Esophagus muscularis mucosa (tissue), 4 donors: Measurements from ENCODE around the gene MTCH1. TPM values are rescaled to one million over a fixed set of nuclear protein-coding genes. Genes with fewer than 3 reads are reported as not detected.

ENCODE experiments used
- DNase-seq: peaks from one replicate; pipeline ENCODE4 v3.0.0-alpha.2; 2017; ENCODE audit errors: extremely low spot score
- H3K27ac ChIP-seq, 4 donors: fragments of 200-600 bp; sonication (generic); replicated peaks in 1 of 4; 1 replicate in 3 of 4; 2 replicates in 1 of 4; pipeline ENCODE4 v1.5.1; 2016 to 2019; ENCODE audit warnings: mild to moderate bottlenecking in 1 of 4
- H3K27me3 ChIP-seq, 4 donors: fragments of 200-600 bp; sonication (generic); one replicate each; pipeline versions ENCODE4 v1.5.1 to v1.6.0; 2016 to 2019
- H3K36me3 ChIP-seq, 4 donors: fragments of 200-600 bp; sonication (generic); one replicate each; pipeline ENCODE4 v1.5.1; 2016 to 2019
- H3K4me1 ChIP-seq, 4 donors: fragments of 200-600 bp; sonication (generic); one replicate each; pipeline ENCODE4 v1.5.1; 2016 to 2019
- H3K4me3 ChIP-seq, 4 donors: fragments of 200-600 bp; sonication (generic); 1 replicate in 2 of 4; 2 replicates in 2 of 4; pipeline ENCODE4 v1.5.1; 2016 to 2019; ENCODE audit warnings: mild to moderate bottlenecking in 4 of 4, moderate library complexity in 1 of 4
- H3K9me3 ChIP-seq, 4 donors: fragments of 200-600 bp; sonication (generic); 1 replicate in 3 of 4; 2 replicates in 1 of 4; pipeline ENCODE4 v1.5.1; 2016 to 2019
- CTCF ChIP-seq, 3 experiments: fragments of 200-600 bp in 2 of 3; fragments of 450-650 bp in 1 of 3; sonication (generic) in 2 of 3; IDR thresholded peaks; one replicate each; pipeline ENCODE4 v1.5.1; 2017 to 2019; ENCODE audit warnings: antibody characterized with exemption in 3 of 3, mild to moderate bottlenecking in 2 of 3, moderate library complexity in 1 of 3
- EP300 ChIP-seq: sonication (generic); formaldehyde crosslinking; IDR thresholded peaks from one replicate; pipeline ENCODE4 v1.6.1; 2017; ENCODE audit warnings: antibody characterized with exemption
- POLR2A ChIP-seq: fragments of 450-650 bp; IDR thresholded peaks from one replicate; pipeline ENCODE4 v1.6.1; 2017; ENCODE audit warnings: antibody characterized with exemption, moderate library complexity, mild to moderate bottlenecking, low read depth
- POLR2AphosphoS5 ChIP-seq, 2 donors: sonication (generic); formaldehyde crosslinking; IDR thresholded peaks; one replicate each; pipeline ENCODE4 v1.6.1; 2017; ENCODE audit warnings: antibody characterized with exemption in 2 of 2
- WGBS: methylation state at CpG from one replicate; pipeline ENCODE4 v1.1.5; 2018; 5-methylcytosine and 5-hydroxymethylcytosine counted together
- intact Hi-C: fragments of 100-400 bp; cut with DNase I; formaldehyde crosslinking; loops from one replicate; pipeline ENCODE4 v1.15.1; 2023
- total RNA-seq, 4 donors: library from RNA; depleted of rRNA; stranded (reverse); fragments of >200 nt; gene quantifications; one replicate each; pipeline versions ENCODE4 v1.1.0 to v1.2.1, GENCODE V29; 2016

Gene MTCH1, protein sequence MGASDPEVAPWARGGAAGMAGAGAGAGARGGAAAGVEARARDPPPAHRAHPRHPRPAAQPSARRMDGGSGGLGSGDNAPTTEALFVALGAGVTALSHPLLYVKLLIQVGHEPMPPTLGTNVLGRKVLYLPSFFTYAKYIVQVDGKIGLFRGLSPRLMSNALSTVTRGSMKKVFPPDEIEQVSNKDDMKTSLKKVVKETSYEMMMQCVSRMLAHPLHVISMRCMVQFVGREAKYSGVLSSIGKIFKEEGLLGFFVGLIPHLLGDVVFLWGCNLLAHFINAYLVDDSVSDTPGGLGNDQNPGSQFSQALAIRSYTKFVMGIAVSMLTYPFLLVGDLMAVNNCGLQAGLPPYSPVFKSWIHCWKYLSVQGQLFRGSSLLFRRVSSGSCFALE
- 100 to 1,000 TPM; 205 to 258 (median 232) TPM for total RNA-seq

- peaks cover 0 to 3% (median 0%) of the 10 kb centered on the region in 4 donors for H3K27me3 ChIP-seq
- DNase-seq = peak; percentile 97
- H3K36me3 ChIP-seq = peaks cover 0 to 6% (median 4%) of the 10 kb centered on the region in 4 donors
- no peaks in the 10 kb centered on the region for H3K9me3 ChIP-seq
- peaks cover 46 to 54% (median 53%) of the 10 kb centered on the region in 4 donors for H3K4me1 ChIP-seq
- H3K4me3 ChIP-seq = peak within 1 kb of the TSS; percentile 89 to 99 (median 96)
- intact Hi-C loops = no loop called here
- TF ChIP-seq EP300 (no peak), POLR2AphosphoS5 (IDR thresholded peaks at IDR 0.05) (peak; percentile 89 to 94), CTCF (IDR thresholded peaks at IDR 0.05) (peak in 1 of 3 experiments; percentile 17), POLR2A (peak; percentile 96)
- H3K27ac ChIP-seq = peak within 1 kb of the TSS; percentile 91 to 98 (median 98)
- 0% methylated on average over 32 of the region's 101 CpGs for WGBS
These were observed at the start of gene MTCH1 for GRCh38 chr6:36985808-36986703. Gene MTCH1, minus strand, starts transcription at chr6:36986196. Its CDS starts 23 bp downstream, at chr6:36986173.

DNA sequence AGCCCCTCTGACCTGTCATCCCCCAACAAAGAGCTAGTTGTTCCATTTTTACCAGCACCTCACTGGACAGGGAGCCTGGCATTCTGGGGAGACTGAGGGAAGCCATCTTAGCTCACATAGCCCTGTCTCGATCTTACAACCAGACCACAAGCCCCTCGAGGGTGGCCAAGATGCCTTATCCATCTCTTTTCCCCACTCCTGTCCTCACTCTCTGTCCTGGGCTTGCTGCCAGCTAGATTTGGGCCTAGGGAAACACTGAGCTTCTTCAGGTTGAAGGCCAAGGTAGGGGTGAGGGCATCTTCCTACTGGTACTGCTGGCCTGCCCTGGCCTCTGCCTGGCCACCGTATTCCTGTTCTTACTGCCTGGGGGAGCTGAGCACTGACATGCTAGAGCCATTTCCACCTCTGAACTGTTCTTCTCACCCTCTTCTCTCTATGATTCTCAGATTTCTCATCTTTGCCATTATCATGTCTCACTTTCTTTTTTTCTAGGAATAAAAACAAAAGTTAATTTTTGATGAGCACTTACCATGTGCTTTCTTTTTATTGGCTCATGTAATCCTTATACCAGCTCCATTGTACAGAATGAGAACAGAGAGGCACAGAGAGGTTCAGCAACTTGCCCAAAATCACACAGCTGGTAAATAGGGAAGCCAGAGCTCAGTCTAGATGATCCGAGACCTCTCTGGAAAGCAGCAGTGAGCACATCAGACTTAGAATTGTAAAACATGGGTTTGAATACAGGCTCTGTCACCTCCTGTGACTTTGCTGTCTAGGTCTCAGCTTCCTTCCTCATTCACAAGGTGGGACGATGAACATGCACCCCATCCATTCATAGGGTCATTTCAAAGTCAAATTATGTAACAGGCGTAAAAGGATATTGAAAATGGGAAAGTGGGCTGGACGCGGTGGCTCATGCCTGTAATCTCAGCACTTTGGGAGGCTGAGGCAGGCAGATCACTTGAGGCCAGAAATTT lies 48.1 kb upstream of the MTCH1 start:
- intact Hi-C loops = no loop called here
- Histone ChIP-seq H3K4me1 (peaks cover 0 to 13% (median 11%) of the 10 kb centered on the region in 4 donors), H3K27me3 (no peaks in the 10 kb centered on the region), H3K27ac (no peak overlapping the region), H3K36me3 (no peaks in the 10 kb centered on the region), H3K9me3 (peaks cover 0 to 6% (median 1%) of the 10 kb centered on the region in 4 donors), H3K4me3 (no peak overlapping the region)
- TF ChIP-seq EP300 = no peak
- TF ChIP-seq POLR2AphosphoS5 (IDR thresholded peaks at IDR 0.05) = no peak
- no peak for TF ChIP-seq CTCF (IDR thresholded peaks at IDR 0.05)
- no peak for TF ChIP-seq POLR2A
- DNase-seq = no peak
- WGBS = 77% methylated on average over 8 of the region's 8 CpGs

GRCh38 chr6:37033255-37033654 lies 47.3 kb upstream of the MTCH1 start:
- DNase-seq = no peak
- H3K27me3 ChIP-seq = no peaks in the 10 kb centered on the region
- no peak overlapping the region for H3K27ac ChIP-seq
- no peaks in the 10 kb centered on the region for H3K36me3 ChIP-seq
- peaks cover 0 to 6% (median 4%) of the 10 kb centered on the region in 4 donors for H3K4me1 ChIP-seq
- intact Hi-C loops = no loop called here
- H3K9me3 ChIP-seq = peaks cover 0 to 6% (median 1%) of the 10 kb centered on the region in 4 donors
- TF ChIP-seq POLR2AphosphoS5 (IDR thresholded peaks at IDR 0.05) (no peak), EP300 (no peak), CTCF (IDR thresholded peaks at IDR 0.05) (no peak), POLR2A (no peak)
- H3K4me3 ChIP-seq = no peak overlapping the region
- WGBS = 87% methylated on average over 7 of the region's 7 CpGs

- Histone ChIP-seq H3K27ac (no peak overlapping the region), H3K4me1 (peaks cover 0 to 6% (median 2%) of the 10 kb centered on the region in 4 donors), H3K36me3 (no peaks in the 10 kb centered on the region), H3K9me3 (peaks cover 0 to 6% (median 1%) of the 10 kb centered on the region in 4 donors), H3K4me3 (no peak overlapping the region), H3K27me3 (no peaks in the 10 kb centered on the region)
- no peak for DNase-seq
- TF ChIP-seq CTCF (IDR thresholded peaks at IDR 0.05) (no peak), POLR2A (no peak), EP300 (no peak), POLR2AphosphoS5 (IDR thresholded peaks at IDR 0.05) (no peak)
- intact Hi-C loops = no loop called here
- whole genome bisulfite sequencing = 88% methylated on average over 7 of the region's 7 CpGs
These were observed 46.2 kb upstream of the MTCH1 start for GRCh38 chr6:37032239-37032638.
